Omental fat pad (tissue), 4 donors: Measurements from ENCODE around the gene DDX17. TPM values are rescaled to one million over a fixed set of nuclear protein-coding genes. Genes with fewer than 3 reads are reported as not detected.

Experiments
- ATAC-seq: fragments of 150-250 bp; one replicate; pipeline ENCODE4 v1.9.1; 2016; ENCODE audit warnings: mild to moderate bottlenecking, moderate library complexity; ENCODE audit not compliant: low FRiP score
- DNase-seq: peaks from one replicate; pipeline ENCODE4 v3.0.0-alpha.2; 2019; ENCODE audit warnings: low spot score
- CTCF ChIP-seq, 3 donors: fragments of 450-650 bp; IDR thresholded peaks; one replicate each; pipeline ENCODE4 v1.5.1; 2016 to 2017; ENCODE audit warnings: antibody characterized with exemption in 3 of 3, mild to moderate bottlenecking in 3 of 3, moderate library complexity in 2 of 3
- total RNA-seq, 4 donors: library from RNA; depleted of rRNA; stranded (reverse); fragments of >200 nt; gene quantifications; one replicate each; pipeline ENCODE4 v1.1.0, GENCODE V29; 2016

The DDX17 gene
- total RNA-seq, 4 donors from 2014 or later, result 330 to 572 (median 383) TPM

- no peak for TF ChIP-seq CTCF (IDR thresholded peaks at IDR 0.05)
- DNase-seq, result no peak
- ATAC-seq, result no peak
Measured at GRCh38 chr22:38487946-38488345, 18.2 kb downstream of the DDX17 start.

DNA sequence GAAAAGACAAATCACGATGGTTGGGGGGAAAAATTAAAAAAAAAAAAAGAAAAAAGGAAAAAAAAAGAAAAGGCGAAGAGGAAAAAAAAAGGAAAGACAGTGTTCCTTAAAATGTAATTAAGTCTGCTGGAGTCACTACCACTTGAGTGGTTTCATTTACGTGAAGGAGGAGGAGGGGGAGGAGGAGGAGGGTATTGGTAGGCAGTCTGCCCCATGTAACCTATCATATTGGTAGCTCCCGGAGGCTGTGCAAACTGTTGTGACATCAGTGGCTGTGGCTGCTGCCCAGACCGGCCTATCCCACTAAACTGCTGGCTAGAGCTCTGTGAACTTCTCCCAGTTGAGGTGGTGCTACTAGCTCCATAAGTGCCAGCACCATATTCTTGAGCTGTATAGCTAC lies 20.3 kb downstream of the DDX17 start:
- ATAC-seq (no peak), DNase-seq (no peak)
- TF ChIP-seq CTCF (IDR thresholded peaks at IDR 0.05), result no peak

DNA sequence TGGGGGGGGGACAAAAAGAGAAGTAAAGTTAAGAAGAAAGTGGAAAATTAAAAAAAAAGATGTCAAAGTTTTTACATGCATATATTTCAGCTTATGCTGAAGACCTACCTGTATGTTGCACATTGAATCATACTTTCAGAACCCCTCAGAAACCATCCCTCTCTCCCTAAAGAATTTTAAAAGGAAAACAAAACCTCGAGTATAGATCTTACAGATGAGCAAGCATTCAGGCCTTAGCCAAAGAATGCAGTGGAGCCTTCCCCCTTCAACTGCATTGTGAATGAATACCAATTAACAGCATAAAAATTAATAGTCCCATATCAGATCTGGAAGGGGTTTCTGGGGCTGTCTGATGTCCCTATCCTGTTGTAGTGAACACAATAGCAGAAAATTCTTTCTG lies 21.9 kb downstream of the DDX17 start:
- ATAC-seq (no peak), DNase-seq (no peak)
- no peak for TF ChIP-seq CTCF (IDR thresholded peaks at IDR 0.05)

GRCh38 chr22:38482662-38483308 lies 23.3 kb downstream of the DDX17 start:
- ATAC-seq, result no peak
- no peak for TF ChIP-seq CTCF (IDR thresholded peaks at IDR 0.05)
- no peak for DNase-seq

- ATAC-seq, result no peak
- DNase-seq, result no peak
- TF ChIP-seq CTCF (IDR thresholded peaks at IDR 0.05), result no peak
Measured at GRCh38 chr22:38481871-38482332, 24.2 kb downstream of the DDX17 start.

GRCh38 chr22:38481162-38481870 lies 24.8 kb downstream of the DDX17 start:
- DNase-seq (no peak), ATAC-seq (no peak)
- no peak for TF ChIP-seq CTCF (IDR thresholded peaks at IDR 0.05)
